Thymus (tissue), 11 donors: ENCODE data around the gene COL5A1. TPM values are rescaled to one million over a fixed set of nuclear protein-coding genes. Genes with fewer than 3 reads are reported as not detected.

Experiments used
- DNase-seq, 9 donors: peaks; one replicate each; pipeline ENCODE4 v3.0.0-alpha.2; 2013; ENCODE audit warnings: low spot score in 9 of 9, low read depth in 6 of 9, missing footprints in 1 of 9
- H3K27ac ChIP-seq, 2 donors: one replicate each; pipeline ENCODE4 v1.5.1; 2013; ENCODE audit warnings: control low read depth in 1 of 2, low read depth in 1 of 2, low read length in 1 of 2, mild to moderate bottlenecking in 1 of 2, moderate library complexity in 1 of 2
- H3K27me3 ChIP-seq, 2 donors: one replicate each; pipeline ENCODE4 v1.5.1; 2013; ENCODE audit warnings: low read length in 1 of 2; ENCODE audit not compliant: control insufficient read depth in 2 of 2, insufficient read depth in 1 of 2
- H3K36me3 ChIP-seq, 2 donors: one replicate each; pipeline ENCODE4 v1.5.1; 2013; ENCODE audit warnings: low read length in 1 of 2, mild to moderate bottlenecking in 1 of 2, moderate library complexity in 1 of 2; ENCODE audit not compliant: control insufficient read depth in 2 of 2, insufficient read depth in 2 of 2
- H3K4me1 ChIP-seq, 2 donors: one replicate each; pipeline ENCODE4 v1.5.1; 2013; ENCODE audit warnings: low read length in 2 of 2; ENCODE audit not compliant: control insufficient read depth in 2 of 2, insufficient read depth in 2 of 2
- H3K4me3 ChIP-seq, 2 donors: one replicate each; pipeline ENCODE4 v1.5.1; 2013; ENCODE audit warnings: low read length in 2 of 2, control low read depth in 1 of 2, mild to moderate bottlenecking in 1 of 2
- H3K9me3 ChIP-seq, 2 donors: one replicate each; pipeline ENCODE4 v1.5.1; 2013; ENCODE audit warnings: low read length in 1 of 2, mild to moderate bottlenecking in 1 of 2; ENCODE audit not compliant: control insufficient read depth in 2 of 2, insufficient read depth in 1 of 2
- WGBS: extraction: QIAGEN DNeasy Blood & Tissue Kit; methylation state at CpG from one replicate; pipeline ENCODE4 v1.1.7; 2013; 5-methylcytosine and 5-hydroxymethylcytosine counted together
- polyA plus RNA-seq: library from polyadenylated mRNA; stranded (reverse); fragments of 200-250 nt; gene quantifications from one replicate; pipeline ENCODE4 v1.2.3, GENCODE V29; 2013
- total RNA-seq: library from RNA; stranded (reverse); fragments of 120-200 nt; gene quantifications from one replicate; pipeline ENCODE4 v1.2.4, GENCODE V29; 2013
- donor health status: healthy.

COL5A1 gene
- total and polyA plus RNA-seq, 2 donors: 3.2 to 7.6 TPM

GRCh38 chr9:134726026-134726721 is 84.6 kb downstream of the COL5A1 start:
- Histone ChIP-seq H3K27ac (no peak overlapping the region), H3K4me3 (no peak overlapping the region), H3K4me1 (peaks cover 0 to 5% of the 10 kb centered on the region in 2 donors), H3K9me3 (peaks cover 0 to 1% of the 10 kb centered on the region in 2 donors), H3K36me3 (no peaks in the 10 kb centered on the region), H3K27me3 (peaks cover 0 to 2% of the 10 kb centered on the region in 2 donors)
- 70% methylated on average over 4 of the region's 4 CpGs for WGBS
- DNase-seq: no peak

GRCh38 chr9:134726722-134727034 is 85.1 kb downstream of the COL5A1 start:
- peaks cover 0 to 4% of the 10 kb centered on the region in 2 donors for H3K9me3 ChIP-seq
- peaks cover 0 to 2% of the 10 kb centered on the region in 2 donors for H3K27me3 ChIP-seq
- H3K27ac ChIP-seq: no peak overlapping the region
- WGBS: 87% methylated on average over 1 of the region's 1 CpG
- H3K4me3 ChIP-seq: no peak overlapping the region
- no peaks in the 10 kb centered on the region for H3K36me3 ChIP-seq
- H3K4me1 ChIP-seq: peaks cover 0 to 5% of the 10 kb centered on the region in 2 donors
- DNase-seq: no peak

- Histone ChIP-seq H3K27me3 (no peaks in the 10 kb centered on the region), H3K36me3 (no peaks in the 10 kb centered on the region), H3K27ac (no peak overlapping the region), H3K4me1 (no peaks in the 10 kb centered on the region), H3K4me3 (no peak overlapping the region), H3K9me3 (peaks cover 0 to 4% of the 10 kb centered on the region in 2 donors)
- no peak for DNase-seq
- WGBS: 89% methylated on average over 29 of the region's 29 CpGs
Observed at GRCh38 chr9:134728021-134728795, 86.6 kb downstream of the COL5A1 start.

- Histone ChIP-seq H3K4me3 (no peak overlapping the region), H3K9me3 (peaks cover 0 to 4% of the 10 kb centered on the region in 2 donors), H3K27me3 (no peaks in the 10 kb centered on the region), H3K27ac (no peak overlapping the region), H3K36me3 (no peaks in the 10 kb centered on the region), H3K4me1 (peaks cover 0 to 2% of the 10 kb centered on the region in 2 donors)
- 92% methylated on average over 28 of the region's 28 CpGs for WGBS
- no peak for DNase-seq
Observed at GRCh38 chr9:134728801-134729495, 87.3 kb downstream of the COL5A1 start.

- no peaks in the 10 kb centered on the region for H3K27me3 ChIP-seq
- peaks cover 0 to 2% of the 10 kb centered on the region in 2 donors for H3K4me1 ChIP-seq
- WGBS: 95% methylated on average over 23 of the region's 23 CpGs
- no peak for DNase-seq
- no peaks in the 10 kb centered on the region for H3K36me3 ChIP-seq
- H3K4me3 ChIP-seq: no peak overlapping the region
- no peak overlapping the region for H3K27ac ChIP-seq
- peaks cover 0 to 4% of the 10 kb centered on the region in 2 donors for H3K9me3 ChIP-seq
Observed at GRCh38 chr9:134730011-134730760, 88.6 kb downstream of the COL5A1 start.

GRCh38 chr9:134730761-134731496 is 89.3 kb downstream of the COL5A1 start:
- H3K9me3 ChIP-seq: peaks cover 0 to 4% of the 10 kb centered on the region in 2 donors
- H3K27me3 ChIP-seq: no peaks in the 10 kb centered on the region
- 94% methylated on average over 22 of the region's 22 CpGs for WGBS
- no peaks in the 10 kb centered on the region for H3K36me3 ChIP-seq
- H3K4me1 ChIP-seq: peaks cover 0 to 2% of the 10 kb centered on the region in 2 donors
- H3K4me3 ChIP-seq: no peak overlapping the region
- DNase-seq: no peak
- no peak overlapping the region for H3K27ac ChIP-seq

- H3K9me3 ChIP-seq: peaks cover 0 to 4% of the 10 kb centered on the region in 2 donors
- no peaks in the 10 kb centered on the region for H3K36me3 ChIP-seq
- no peak overlapping the region for H3K27ac ChIP-seq
- H3K27me3 ChIP-seq: no peaks in the 10 kb centered on the region
- WGBS: 97% methylated on average over 45 of the region's 45 CpGs
- peaks cover 0 to 2% of the 10 kb centered on the region in 2 donors for H3K4me1 ChIP-seq
- no peak for DNase-seq
- no peak overlapping the region for H3K4me3 ChIP-seq
Observed at GRCh38 chr9:134731497-134732391, 90.1 kb downstream of the COL5A1 start.
